HepG2 (cell line): ENCODE results near the gene WWTR1. TPM values are rescaled to one million over a fixed set of nuclear protein-coding genes. Genes with fewer than 3 reads are reported as not detected.
A peak's percentile ranks its signal among the peaks of the same experiment; 100 is the strongest.

Source experiments
- ATAC-seq: fragments of 200-7000 bp; cut with Tn5 transposase; 3 replicates; pipeline ENCODE4 v1.9.1; 2020; ENCODE audit warnings: mild to moderate bottlenecking, moderate library complexity
- BruUV-seq: library from RNA; stranded (reverse); fragments of 400-500 nt; replicated peaks from 2 replicates; lab custom pipeline; 2021; lab: Mats Ljungman, UMichigan
- CTCF ChIA-PET: fragments of 300-600 bp; formaldehyde crosslinking; extraction: SDS; loops from one replicate; lab custom pipeline; 2021; ENCODE audit warnings: low total read pairs, inconsistent platforms, low intra/inter-chr PET ratio; lab: Yijun Ruan, JAX
- POLR2A ChIA-PET: fragments of 350-600 bp; sonication (Branson Sonifier 250); formaldehyde crosslinking; loops from one replicate; lab custom pipeline; 2020; ENCODE audit warnings: antibody characterized with exemption, inconsistent platforms; lab: Yijun Ruan, JAX
- DNase-seq: peaks from one replicate; pipeline ENCODE4 v3.0.0-alpha.2; 2015; ENCODE audit warnings: low spot score
- FAIRE-seq: peaks from 3 replicates; lab custom pipeline; 2011; peaks lifted over from hg19 to GRCh38; lab: Jason Lieb, UNC
- H2AFZ ChIP-seq: one replicate; pipeline ENCODE4 v1.6.1; 2011; ENCODE audit warnings: low read length, inconsistent platforms
- H3K27ac ChIP-seq: fragments of 300-600 bp; 3 replicates; pipeline ENCODE4 v1.8.0; 2011; ENCODE audit warnings: mixed run types, mild to moderate bottlenecking, mixed read lengths, low read length, inconsistent platforms; ENCODE audit not compliant: insufficient read depth; ENCODE audit errors: extremely low read length
- H3K27me3 ChIP-seq, 2 experiments: fragments of 200-600 bp in 1 of 2; 2 replicates in 1 of 2; 3 replicates in 1 of 2; pipeline versions ENCODE4 v1.6.0 to v1.8.0; 2011; ENCODE audit warnings: low read length in 2 of 2, mild to moderate bottlenecking in 2 of 2, moderate library complexity in 2 of 2, inconsistent platforms in 1 of 2; ENCODE audit not compliant: insufficient read depth in 2 of 2, control insufficient read depth in 1 of 2
- H3K36me3 ChIP-seq, 2 experiments: fragments of 200-600 bp in 1 of 2; replicated peaks in 1 of 2; 2 replicates in 1 of 2; 3 replicates in 1 of 2; pipeline versions ENCODE4 v1.5.1 to v1.8.0; 2011; ENCODE audit warnings: low read length in 2 of 2, inconsistent platforms in 1 of 2; ENCODE audit not compliant: insufficient read depth in 2 of 2, control insufficient read depth in 1 of 2
- H3K4me1 ChIP-seq: 2 replicates; pipeline ENCODE4 v1.5.1; 2012; ENCODE audit warnings: low read length, inconsistent platforms; ENCODE audit not compliant: insufficient read depth
- H3K4me2 ChIP-seq: 2 replicates; pipeline ENCODE4 v1.6.0; 2011; ENCODE audit warnings: low read depth, low read length, inconsistent platforms
- H3K4me3 ChIP-seq, 3 experiments: fragments of 200-600 bp in 1 of 3; sonication (generic), shearing (Covaris generic) in 1 of 3; replicated peaks in 1 of 3; 2 replicates each; pipeline ENCODE4 v1.5.1; 2011 to 2016; ENCODE audit warnings: low read length in 3 of 3, inconsistent platforms in 2 of 3, low read depth in 2 of 3, mild to moderate bottlenecking in 2 of 3, control low read depth in 1 of 3, mixed read lengths in 1 of 3; ENCODE audit not compliant: insufficient read depth in 1 of 3
- H3K79me2 ChIP-seq: one replicate; pipeline ENCODE4 v1.6.1; 2011; ENCODE audit warnings: low read length, inconsistent platforms; ENCODE audit not compliant: insufficient read depth
- H3K9ac ChIP-seq: 2 replicates; pipeline ENCODE4 v1.6.0; 2011; ENCODE audit warnings: mild to moderate bottlenecking, low read depth, low read length, inconsistent platforms; ENCODE audit not compliant: insufficient read depth
- H3K9me3 ChIP-seq: 2 replicates; pipeline ENCODE4 v1.5.1; 2012; ENCODE audit warnings: mild to moderate bottlenecking, low read length
- H4K20me1 ChIP-seq: 2 replicates; pipeline ENCODE4 v1.6.0; 2011; ENCODE audit warnings: inconsistent platforms, mild to moderate bottlenecking, low read length, moderate library complexity; ENCODE audit not compliant: insufficient read depth
- ZNF12 ChIP-seq: sonication (generic); formaldehyde crosslinking; IDR thresholded peaks from 2 replicates; pipeline ENCODE4 v1.5.0; 2020; ENCODE audit warnings: missing genetic modification reagents
- ZNF318 ChIP-seq: sonication (generic); formaldehyde crosslinking; IDR thresholded peaks from 2 replicates; pipeline ENCODE4 v1.4.0; 2020; ENCODE audit warnings: mild to moderate bottlenecking, missing genetic modification reagents
- WGBS: methylation state at CpG from one replicate; pipeline ENCODE4 v1.1.6; 2017; ENCODE audit warnings: low lambda C conversion rate; 5-methylcytosine and 5-hydroxymethylcytosine counted together
- in situ Hi-C: cut with HindIII; loops from 2 replicates; pipeline ENCODE4 v1.10.0; 2017; ENCODE audit warnings: low pct_unique_long_range_greater_than_20kb; ENCODE audit not compliant: extremely low pct_ligation_motif_present
- intact Hi-C: fragments of 100-400 bp; cut with micrococcal nuclease; formaldehyde crosslinking; loops from one replicate; pipeline ENCODE4 v1.10.0; 2022; ENCODE audit not compliant: unreplicated experiment
- polyA plus RNA-seq, 8 experiments: library from polyadenylated mRNA; depleted of rRNA in 3 of 8; stranded (reverse) in 7 of 8; unstranded in 1 of 8; fragments of >200 nt; fragmentation: Illumina TruSeq in 4 of 8; extraction: Trizol in 4 of 8; gene quantifications; 2 replicates each; pipeline versions ENCODE4 v1.2.1 to v1.2.3, GENCODE V29; 2011 to 2016; ENCODE audit warnings: low read depth in 4 of 8, missing spikeins in 1 of 8, mixed read lengths in 1 of 8; ENCODE audit not compliant: insufficient read depth in 1 of 8
- total RNA-seq, 5 experiments: library from RNA; depleted of rRNA; stranded (reverse); fragments of >200 nt; fragmentation: Illumina TruSeq; extraction: Trizol; gene quantifications; 2 replicates each; pipeline ENCODE4 v1.2.3, GENCODE V29; 2016; ENCODE audit warnings: low read depth in 1 of 5

Gene WWTR1
- total and polyA plus RNA-seq, 2 of the 13 experiments (the other 11 are each of a cell fraction or from before 2014, with no cell fraction given), result 19.7 to 139 TPM

- H3K9me3 ChIP-seq, result no peaks in the 10 kb centered on the region
- no TSS peak for BruUV-seq
- CTCF ChIA-PET, result no interaction called here
These were observed 93.7 kb downstream of the WWTR1 start for GRCh38 chr3:149564079-149564478.

More at GRCh38 chr3:149564079-149564478, 93.7 kb downstream of the WWTR1 start:
- ATAC-seq, result no peak
- Histone ChIP-seq H4K20me1 (peaks cover 31% of the 10 kb centered on the region; the same call in 1 of the 2 replicates), H3K36me3 (peaks cover 6 to 57% of the 10 kb centered on the region in 2 experiments; a peak in 4 of 5 replicates), H3K9ac (no peak overlapping the region), H3K79me2 (peaks cover 69% of the 10 kb centered on the region), H3K4me2 (no peak overlapping the region), H3K4me1 (no peaks in the 10 kb centered on the region), H2AFZ (no peak overlapping the region)
- intact Hi-C loops, result no loop called here
- POLR2A ChIA-PET, result no interaction called here
- TF ChIP-seq ZNF12 (CRISPR knock-in tag) (peak; percentile 87), ZNF318 (CRISPR knock-in tag) (no peak)
- TF ChIP-seq, all 625 proteins: peak for 1
- no peak for DNase-seq
- Histone ChIP-seq H3K4me3 (no peak overlapping the region), H3K27me3 (no peaks in the 10 kb centered on the region), H3K27ac (no peak overlapping the region)
- in situ Hi-C loops, result no loop called here
- no peak for FAIRE-seq
- 93% methylated on average over 2 of the region's 2 CpGs for WGBS
